ENCODE data around the gene MALT1. TPM values are rescaled to one million over a fixed set of nuclear protein-coding genes. Genes with fewer than 3 reads are reported as not detected.
"Not testable (repeated sequence)": the region's sequence is repeated elsewhere in the genome, so short reads cannot be mapped to it uniquely, and the experiment has no call there.

Gene MALT1
- polyA plus RNA-seq, 3 donors, result 18.3 to 24.9 (median 23.8) TPM

DNA sequence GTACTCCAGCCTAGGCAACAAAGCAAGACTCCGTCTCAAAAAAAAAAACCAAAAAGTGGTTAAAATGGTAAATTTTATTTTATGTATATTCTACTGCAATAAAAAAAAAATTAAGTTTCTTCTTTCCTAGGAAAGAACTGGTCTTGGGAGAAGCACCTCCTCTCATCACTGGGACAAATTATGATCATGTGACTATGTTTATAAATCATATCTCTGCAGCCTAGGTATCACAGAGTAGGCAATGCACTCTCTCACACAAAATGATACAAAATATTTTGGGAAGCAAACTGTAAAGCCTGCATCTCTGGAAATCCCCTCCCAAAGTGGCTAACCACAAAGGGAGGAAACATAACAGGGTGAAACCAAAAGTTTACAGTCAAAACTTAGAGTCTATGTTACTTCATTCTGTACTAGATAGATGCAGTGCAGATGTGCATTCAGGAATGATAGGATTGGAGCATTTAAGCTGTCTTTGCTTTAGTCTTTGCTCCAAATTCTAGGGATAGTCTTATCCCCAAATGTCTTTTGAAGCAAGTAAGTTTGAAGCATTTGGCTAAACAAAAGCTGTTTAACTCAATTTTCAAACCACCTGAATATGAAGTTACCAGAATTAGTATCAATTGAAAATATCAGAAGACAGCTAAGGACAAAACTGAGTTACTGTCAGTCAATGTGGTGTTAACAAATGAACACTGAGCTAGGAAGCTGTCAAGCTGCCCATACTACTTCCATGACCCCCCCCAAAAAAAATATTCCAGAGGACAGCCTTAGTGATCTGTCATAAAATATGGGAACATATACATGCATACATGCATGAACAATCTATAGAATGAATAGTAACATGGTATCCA lies 21.1 kb upstream of the MALT1 start:
- H3K4me2 ChIP-seq (replicated peaks; ENCODE audit: extremely low read depth, low read length, poor library complexity, severe bottlenecking), result peak overlapping the region; percentile 56
- peaks cover 26 to 28% of the 10 kb centered on the region in 2 donors for H3K4me1 ChIP-seq (ENCODE audit: control insufficient read depth in 1 of 2, insufficient read depth in 2 of 2, low read length in 2 of 2)
- TF ChIP-seq, protein P1, sequence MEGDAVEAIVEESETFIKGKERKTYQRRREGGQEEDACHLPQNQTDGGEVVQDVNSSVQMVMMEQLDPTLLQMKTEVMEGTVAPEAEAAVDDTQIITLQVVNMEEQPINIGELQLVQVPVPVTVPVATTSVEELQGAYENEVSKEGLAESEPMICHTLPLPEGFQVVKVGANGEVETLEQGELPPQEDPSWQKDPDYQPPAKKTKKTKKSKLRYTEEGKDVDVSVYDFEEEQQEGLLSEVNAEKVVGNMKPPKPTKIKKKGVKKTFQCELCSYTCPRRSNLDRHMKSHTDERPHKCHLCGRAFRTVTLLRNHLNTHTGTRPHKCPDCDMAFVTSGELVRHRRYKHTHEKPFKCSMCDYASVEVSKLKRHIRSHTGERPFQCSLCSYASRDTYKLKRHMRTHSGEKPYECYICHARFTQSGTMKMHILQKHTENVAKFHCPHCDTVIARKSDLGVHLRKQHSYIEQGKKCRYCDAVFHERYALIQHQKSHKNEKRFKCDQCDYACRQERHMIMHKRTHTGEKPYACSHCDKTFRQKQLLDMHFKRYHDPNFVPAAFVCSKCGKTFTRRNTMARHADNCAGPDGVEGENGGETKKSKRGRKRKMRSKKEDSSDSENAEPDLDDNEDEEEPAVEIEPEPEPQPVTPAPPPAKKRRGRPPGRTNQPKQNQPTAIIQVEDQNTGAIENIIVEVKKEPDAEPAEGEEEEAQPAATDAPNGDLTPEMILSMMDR (IDR thresholded peaks at IDR 0.05), result no peak
- H3K9me3 ChIP-seq (replicated peaks in 1 of 2; ENCODE audit: control insufficient read depth in 1 of 2, insufficient read depth in 1 of 2, low read length in 2 of 2), result peaks cover 12 to 16% of the 10 kb centered on the region in 2 donors
- no peaks in the 10 kb centered on the region for H3K27me3 ChIP-seq (ENCODE audit: control insufficient read depth in 2 of 2, insufficient read depth in 2 of 2, low read length in 2 of 2)
- no peaks in the 10 kb centered on the region for H3K36me3 ChIP-seq (replicated peaks in 1 of 2; ENCODE audit: control insufficient read depth in 1 of 2, insufficient read depth in 2 of 2, low read length in 2 of 2)
- H4K20me1 ChIP-seq (ENCODE audit: insufficient read depth, low read length), result no peaks in the 10 kb centered on the region
- WGBS (ENCODE audit: insufficient coverage), result no CpG with 5 or more reads among the region's 1 CpG
- no peaks in the 10 kb centered on the region for H3K79me2 ChIP-seq (ENCODE audit: insufficient read depth, low read length)
- peaks cover 4 to 22% (median 14%) of the 10 kb centered on the region in 7 donors for H3K9me3 Mint-ChIP-seq
- H2AFZ ChIP-seq (ENCODE audit: insufficient read depth, low read depth, low read length, poor library complexity, severe bottlenecking), result no peak overlapping the region
- H3K4me3 ChIP-seq (replicated peaks in 1 of 3; ENCODE audit: low read depth in 2 of 3, low read length in 3 of 3), result peak overlapping the region in 1 of 3 experiments; percentile 38
- no peak overlapping the region for H3K9ac ChIP-seq (ENCODE audit: insufficient read depth, low read length, poor library complexity, severe bottlenecking)
- H3K36me3 Mint-ChIP-seq, result no peaks in the 10 kb centered on the region
- peak; percentile 47 to 81 (median 63) for DNase-seq
- H3K4me3 Mint-ChIP-seq, result no peak overlapping the region
- H3K4me1 Mint-ChIP-seq, result peaks cover 26% of the 10 kb centered on the region
- intact Hi-C loops (cut with micrococcal nuclease), result no loop called here
- H3K27ac Mint-ChIP-seq, result peak overlapping the region in 4 of 7 donors; percentile 10 to 49 (median 28)
- peaks cover 0 to 2% (median 2%) of the 10 kb centered on the region in 3 donors for H3K27me3 Mint-ChIP-seq (ENCODE audit: low read depth in 3 of 3)
- peak overlapping the region in 1 of 2 donors; percentile 54 for H3K27ac ChIP-seq (ENCODE audit: low read depth in 1 of 2, low read length in 2 of 2)

DNA sequence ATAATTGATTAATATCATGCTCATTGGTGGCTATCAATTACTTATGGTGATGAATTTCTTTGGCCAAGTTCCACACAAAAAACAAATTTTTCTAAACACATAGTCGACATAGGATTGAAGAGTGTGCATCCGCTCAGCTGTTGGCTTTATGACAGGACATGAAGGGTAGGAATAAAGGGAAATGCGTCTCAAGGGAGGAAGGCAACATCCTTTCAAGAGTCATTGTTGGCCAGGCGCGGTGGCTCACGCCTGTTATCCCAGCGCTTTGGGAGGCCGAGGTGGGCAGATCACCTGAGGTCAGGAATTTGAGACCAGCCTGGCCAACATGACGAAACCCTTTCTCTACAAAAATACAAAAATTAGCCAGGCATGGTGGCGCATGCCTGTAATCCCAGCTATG lies 20.4 kb upstream of the MALT1 start:
- H3K9ac ChIP-seq (ENCODE audit: insufficient read depth, low read length, poor library complexity, severe bottlenecking); H3K79me2 ChIP-seq (ENCODE audit: insufficient read depth, low read length); H3K36me3 Mint-ChIP-seq; H3K27me3 ChIP-seq (ENCODE audit: control insufficient read depth in 2 of 2, insufficient read depth in 2 of 2, low read length in 2 of 2); DNase-seq; H3K36me3 ChIP-seq (replicated peaks in 1 of 2; ENCODE audit: control insufficient read depth in 1 of 2, insufficient read depth in 2 of 2, low read length in 2 of 2); H3K4me3 Mint-ChIP-seq; H4K20me1 ChIP-seq (ENCODE audit: insufficient read depth, low read length); intact Hi-C loops (cut with micrococcal nuclease); H3K4me3 ChIP-seq (replicated peaks in 1 of 3; ENCODE audit: low read depth in 2 of 3, low read length in 3 of 3); H2AFZ ChIP-seq (ENCODE audit: insufficient read depth, low read depth, low read length, poor library complexity, severe bottlenecking); H3K27me3 Mint-ChIP-seq (ENCODE audit: low read depth in 3 of 3): not testable (repeated sequence)
- Mint-ChIP-seq H3K9me3 (peaks cover 4 to 18% (median 9%) of the 10 kb centered on the region in 7 donors), H3K4me1 (peaks cover 26% of the 10 kb centered on the region), H3K27ac (peak overlapping the region in 3 of 7 donors; percentile 19 to 49 (median 20))
- H3K9me3 ChIP-seq (replicated peaks in 1 of 2; ENCODE audit: control insufficient read depth in 1 of 2, insufficient read depth in 1 of 2, low read length in 2 of 2), result peaks cover 12 to 15% of the 10 kb centered on the region in 2 donors
- peak overlapping the region in 1 of 2 donors; percentile 54 for H3K27ac ChIP-seq (ENCODE audit: low read depth in 1 of 2, low read length in 2 of 2)
- peak overlapping the region; percentile 56 for H3K4me2 ChIP-seq (replicated peaks; ENCODE audit: extremely low read depth, low read length, poor library complexity, severe bottlenecking)
- 80% methylated on average over 2 of the region's 10 CpGs for WGBS (ENCODE audit: insufficient coverage)
- H3K4me1 ChIP-seq (ENCODE audit: control insufficient read depth in 1 of 2, insufficient read depth in 2 of 2, low read length in 2 of 2), result peaks cover 26 to 28% of the 10 kb centered on the region in 2 donors

DNA sequence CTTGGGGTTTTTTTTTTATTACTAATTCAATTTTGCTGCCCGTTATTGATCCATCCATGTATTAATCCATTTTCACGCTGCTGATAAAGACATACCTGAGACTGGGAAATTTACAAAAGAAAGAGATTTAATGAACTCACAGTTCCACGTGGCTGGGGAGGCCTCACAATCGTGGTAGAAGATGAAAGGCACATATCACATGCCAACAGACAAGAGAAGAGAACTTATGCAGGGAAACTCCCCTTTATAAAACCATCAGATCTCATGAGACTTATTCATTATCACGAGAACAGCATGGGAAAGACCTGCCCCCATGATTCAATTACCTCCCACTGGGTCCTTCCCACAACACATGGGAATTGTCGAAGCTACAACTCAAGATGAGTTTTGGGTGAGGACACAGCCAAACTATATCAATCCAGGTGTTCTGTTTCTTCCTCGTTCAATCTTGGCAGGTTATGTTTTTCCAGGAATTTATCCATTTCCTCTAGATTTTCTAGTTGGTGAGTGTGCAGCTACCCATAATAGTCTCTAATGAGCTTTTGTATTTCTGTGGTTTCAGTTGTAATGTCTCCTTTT lies 18.0 kb upstream of the MALT1 start:
- H3K27ac Mint-ChIP-seq; H3K4me3 ChIP-seq (replicated peaks in 1 of 3; ENCODE audit: low read depth in 2 of 3, low read length in 3 of 3); H3K36me3 Mint-ChIP-seq; H3K9ac ChIP-seq (ENCODE audit: insufficient read depth, low read length, poor library complexity, severe bottlenecking); intact Hi-C loops (cut with micrococcal nuclease); H3K27me3 Mint-ChIP-seq (ENCODE audit: low read depth in 3 of 3); H3K27me3 ChIP-seq (ENCODE audit: control insufficient read depth in 2 of 2, insufficient read depth in 2 of 2, low read length in 2 of 2); H3K9me3 Mint-ChIP-seq; H3K36me3 ChIP-seq (replicated peaks in 1 of 2; ENCODE audit: control insufficient read depth in 1 of 2, insufficient read depth in 2 of 2, low read length in 2 of 2); H3K4me2 ChIP-seq (replicated peaks; ENCODE audit: extremely low read depth, low read length, poor library complexity, severe bottlenecking); H3K4me3 Mint-ChIP-seq; H4K20me1 ChIP-seq (ENCODE audit: insufficient read depth, low read length); H3K27ac ChIP-seq (ENCODE audit: low read depth in 1 of 2, low read length in 2 of 2); H3K79me2 ChIP-seq (ENCODE audit: insufficient read depth, low read length); H2AFZ ChIP-seq (ENCODE audit: insufficient read depth, low read depth, low read length, poor library complexity, severe bottlenecking); DNase-seq; H3K9me3 ChIP-seq (replicated peaks in 1 of 2; ENCODE audit: control insufficient read depth in 1 of 2, insufficient read depth in 1 of 2, low read length in 2 of 2): not testable (repeated sequence)
- H3K4me1 Mint-ChIP-seq, result peaks cover 43% of the 10 kb centered on the region
- 86% methylated on average over 1 of the region's 7 CpGs for WGBS (ENCODE audit: insufficient coverage)
- peaks cover 40 to 44% of the 10 kb centered on the region in 2 donors for H3K4me1 ChIP-seq (ENCODE audit: control insufficient read depth in 1 of 2, insufficient read depth in 2 of 2, low read length in 2 of 2)

Data from CD14-positive monocyte (primary cell).